ENCODE measurements around the gene DAG1. TPM values are rescaled to one million over a fixed set of nuclear protein-coding genes. Genes with fewer than 3 reads are reported as not detected.
A peak's percentile ranks its signal among the peaks of the same experiment; 100 is the strongest.

Gene DAG1
- total RNA-seq = 88.2 TPM
- long read RNA-seq, full-length matches to known transcripts = 9 of 49 reads
- long read RNA-seq, partial matches to known transcripts = 1 of 49 reads
- long read RNA-seq, other reads (novel, unspliced or antisense) = 39 of 49 reads

DNA sequence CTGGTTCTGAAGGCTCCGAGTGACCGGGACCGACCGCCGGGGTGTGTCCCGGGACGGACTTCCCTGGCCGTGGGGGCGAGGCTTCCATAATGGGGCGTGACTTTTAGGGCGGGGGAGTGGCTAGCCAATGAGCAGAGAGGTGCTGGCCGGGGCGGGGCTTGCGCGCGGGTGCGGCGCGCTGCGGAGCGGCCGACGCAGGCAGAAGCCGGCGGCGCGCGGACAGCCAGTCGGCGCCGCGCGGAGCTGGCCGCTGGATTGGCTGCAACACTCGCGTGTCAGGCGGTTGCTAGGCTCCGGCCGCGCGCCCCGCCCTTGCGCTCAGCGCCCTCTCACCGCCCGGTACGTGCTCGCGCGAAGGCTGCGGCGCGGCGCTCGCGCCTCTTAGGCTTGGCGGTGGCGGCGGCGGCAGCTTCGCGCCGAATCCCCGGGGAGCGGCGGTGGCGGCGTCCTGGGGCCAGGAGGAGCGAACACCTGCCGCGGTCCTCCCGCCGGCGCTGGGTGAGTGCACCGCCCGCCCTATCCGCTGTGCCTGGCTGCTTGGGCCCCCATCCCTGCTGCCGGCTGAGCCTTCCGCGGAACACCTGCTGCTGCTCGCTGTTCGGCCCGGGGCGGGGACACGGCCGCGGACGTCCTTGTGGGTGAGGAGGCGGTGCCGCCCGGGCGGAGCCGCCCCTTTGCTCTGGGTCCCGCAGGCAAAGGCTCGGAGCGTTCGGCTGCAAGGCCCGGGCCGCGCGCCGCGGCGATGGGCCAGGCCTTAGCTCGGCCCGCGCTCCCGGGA lies at the start of gene DAG1:
DAG1 (plus strand) TSS at position 332 of the 778 bp plus-strand sequence. CDS start 40,268 bp downstream, outside the sequence.
- H3K4me1 ChIP-seq = peaks cover 32% of the 10 kb centered on the region
- H3K27ac ChIP-seq = peak within 1 kb of the TSS; percentile 94
- H3K27me3 ChIP-seq = no peaks in the 10 kb centered on the region
- H3K36me3 ChIP-seq = no peaks in the 10 kb centered on the region
- ATAC-seq (peak; percentile 94), DNase-seq (peak; percentile 99)
- peak within 1 kb of the TSS; percentile 95 for H3K4me3 ChIP-seq
- intact Hi-C loops (cut with DNase I) = no loop called here
- TF ChIP-seq, protein P1, sequence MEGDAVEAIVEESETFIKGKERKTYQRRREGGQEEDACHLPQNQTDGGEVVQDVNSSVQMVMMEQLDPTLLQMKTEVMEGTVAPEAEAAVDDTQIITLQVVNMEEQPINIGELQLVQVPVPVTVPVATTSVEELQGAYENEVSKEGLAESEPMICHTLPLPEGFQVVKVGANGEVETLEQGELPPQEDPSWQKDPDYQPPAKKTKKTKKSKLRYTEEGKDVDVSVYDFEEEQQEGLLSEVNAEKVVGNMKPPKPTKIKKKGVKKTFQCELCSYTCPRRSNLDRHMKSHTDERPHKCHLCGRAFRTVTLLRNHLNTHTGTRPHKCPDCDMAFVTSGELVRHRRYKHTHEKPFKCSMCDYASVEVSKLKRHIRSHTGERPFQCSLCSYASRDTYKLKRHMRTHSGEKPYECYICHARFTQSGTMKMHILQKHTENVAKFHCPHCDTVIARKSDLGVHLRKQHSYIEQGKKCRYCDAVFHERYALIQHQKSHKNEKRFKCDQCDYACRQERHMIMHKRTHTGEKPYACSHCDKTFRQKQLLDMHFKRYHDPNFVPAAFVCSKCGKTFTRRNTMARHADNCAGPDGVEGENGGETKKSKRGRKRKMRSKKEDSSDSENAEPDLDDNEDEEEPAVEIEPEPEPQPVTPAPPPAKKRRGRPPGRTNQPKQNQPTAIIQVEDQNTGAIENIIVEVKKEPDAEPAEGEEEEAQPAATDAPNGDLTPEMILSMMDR (IDR thresholded peaks at IDR 0.05) = no peak
- H3K9me3 ChIP-seq = no peaks in the 10 kb centered on the region

DNA sequence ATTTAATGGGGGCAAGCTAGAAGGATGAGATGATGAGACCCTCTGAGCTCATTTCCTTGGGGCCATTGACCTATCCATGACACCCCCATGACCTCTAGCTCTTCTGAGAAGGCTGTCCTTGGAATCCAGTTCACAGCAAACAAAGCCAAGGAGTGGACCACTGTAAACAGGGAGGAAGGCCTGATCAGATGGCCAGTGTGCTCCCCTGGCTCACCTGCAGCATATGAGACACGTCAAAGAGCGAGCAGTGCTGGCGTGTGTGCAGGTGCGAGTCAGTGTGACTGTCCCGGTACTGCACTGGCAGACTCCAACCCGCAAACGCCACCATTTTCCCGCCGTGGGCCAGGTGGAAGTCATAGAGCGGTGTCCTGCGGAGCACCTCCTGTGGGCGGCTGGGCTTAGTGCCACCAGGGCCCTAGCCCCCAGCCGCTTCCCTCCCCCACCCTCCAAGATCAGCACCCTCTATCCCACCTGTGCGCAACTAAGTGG lies 48.1 kb upstream of the DAG1 start:
- ATAC-seq = peak; percentile 13

DNA sequence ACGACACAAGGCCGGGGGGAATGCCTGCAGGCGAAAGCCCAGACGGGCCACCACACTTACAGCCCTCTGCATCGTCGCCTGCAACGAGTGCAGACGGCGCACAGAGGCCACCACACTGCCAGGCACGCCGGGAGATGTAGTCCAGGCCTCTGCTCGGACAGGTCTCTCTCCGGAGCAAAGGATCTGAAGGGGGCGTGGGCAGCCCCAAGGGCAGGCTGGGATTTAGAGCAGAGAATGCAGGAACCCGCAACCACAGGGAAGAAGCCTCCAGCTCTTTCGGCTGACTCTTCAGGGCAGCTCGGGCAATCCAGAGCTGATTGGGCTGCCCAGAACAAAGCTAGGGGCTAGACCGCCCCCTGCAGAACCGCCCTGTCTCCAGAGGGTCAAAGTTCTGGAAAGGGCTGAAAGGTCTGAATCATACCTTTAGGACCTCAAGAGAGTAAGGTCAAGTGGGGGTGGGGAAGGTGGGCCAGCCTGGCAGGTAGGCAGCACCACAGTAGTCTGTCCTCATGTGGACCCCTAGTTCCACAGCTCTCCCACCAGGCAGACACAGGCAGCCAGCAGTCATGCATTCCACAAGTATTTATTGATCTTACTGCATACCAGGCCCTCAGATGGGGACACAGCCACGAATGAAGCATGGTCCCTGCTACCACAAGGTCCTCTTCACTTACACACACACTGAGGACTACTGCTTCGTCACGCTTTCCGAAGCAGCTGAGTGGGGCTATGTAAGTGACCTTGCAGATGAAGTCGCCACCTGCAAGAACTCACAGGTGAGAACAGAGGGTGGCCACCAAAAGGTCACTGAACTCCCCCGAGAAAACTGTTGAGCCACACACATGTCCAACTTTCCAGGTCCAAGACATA lies 47.5 kb upstream of the DAG1 start, which contains the start of gene AMT:
AMT (minus strand) TSS at position 95 of the 870 bp plus-strand sequence; CDS start at position 72, 23 bp downstream.
- no peaks in the 10 kb centered on the region for H3K9me3 ChIP-seq
- H3K4me3 ChIP-seq = peak within 1 kb of the TSS; percentile 20
- DNase-seq = peak; percentile 74
- intact Hi-C loops (cut with DNase I) = no loop called here
- H3K27me3 ChIP-seq = no peaks in the 10 kb centered on the region
- peaks cover 17% of the 10 kb centered on the region for H3K36me3 ChIP-seq
- TF ChIP-seq, protein P1 (IDR thresholded peaks at IDR 0.05) = no peak
- no peaks in the 10 kb centered on the region for H3K4me1 ChIP-seq
- ATAC-seq = peak; percentile 69
- H3K27ac ChIP-seq = no peak within 1 kb of the TSS

More for the DNA sequence above, 48.1 kb upstream of the DAG1 start:
- H3K27ac ChIP-seq = no peak overlapping the region
- no peaks in the 10 kb centered on the region for H3K27me3 ChIP-seq
- peaks cover 22% of the 10 kb centered on the region for H3K36me3 ChIP-seq
- DNase-seq = no peak
- peak overlapping the region; percentile 20 for H3K4me3 ChIP-seq
- H3K4me1 ChIP-seq = peaks cover 6% of the 10 kb centered on the region
- TF ChIP-seq, protein P1 (IDR thresholded peaks at IDR 0.05) = no peak
- intact Hi-C loops (cut with DNase I) = no loop called here
- no peaks in the 10 kb centered on the region for H3K9me3 ChIP-seq

DNA sequence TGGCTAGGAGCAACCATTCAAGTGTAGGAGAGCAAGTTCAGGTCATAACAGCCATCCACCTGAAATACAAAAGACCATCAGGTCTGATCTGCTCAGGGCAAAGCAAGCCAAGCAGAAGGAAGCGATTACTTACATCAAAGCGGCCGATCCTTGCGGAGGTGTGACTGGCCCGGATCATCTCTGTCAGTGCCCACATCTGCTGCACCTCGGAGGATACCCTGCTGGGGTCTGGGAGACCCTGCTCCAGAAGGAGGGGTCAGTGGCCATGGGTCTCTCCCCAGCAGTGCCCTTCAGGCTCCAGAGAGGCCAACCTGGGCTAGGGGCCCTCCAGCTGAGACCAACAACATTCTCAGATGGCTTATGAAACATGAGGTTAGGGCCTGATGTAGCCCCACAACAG lies 45.3 kb upstream of the DAG1 start:
- H3K27me3 ChIP-seq = no peaks in the 10 kb centered on the region
- no peak for DNase-seq
- no peak overlapping the region for H3K27ac ChIP-seq
- peaks cover 13% of the 10 kb centered on the region for H3K36me3 ChIP-seq
- TF ChIP-seq, protein P1 (IDR thresholded peaks at IDR 0.05) = no peak
- intact Hi-C loops (cut with DNase I) = no loop called here
- no peak for ATAC-seq
- H3K9me3 ChIP-seq = no peaks in the 10 kb centered on the region
- H3K4me1 ChIP-seq = peaks cover 10% of the 10 kb centered on the region
- H3K4me3 ChIP-seq = no peak overlapping the region

DNA sequence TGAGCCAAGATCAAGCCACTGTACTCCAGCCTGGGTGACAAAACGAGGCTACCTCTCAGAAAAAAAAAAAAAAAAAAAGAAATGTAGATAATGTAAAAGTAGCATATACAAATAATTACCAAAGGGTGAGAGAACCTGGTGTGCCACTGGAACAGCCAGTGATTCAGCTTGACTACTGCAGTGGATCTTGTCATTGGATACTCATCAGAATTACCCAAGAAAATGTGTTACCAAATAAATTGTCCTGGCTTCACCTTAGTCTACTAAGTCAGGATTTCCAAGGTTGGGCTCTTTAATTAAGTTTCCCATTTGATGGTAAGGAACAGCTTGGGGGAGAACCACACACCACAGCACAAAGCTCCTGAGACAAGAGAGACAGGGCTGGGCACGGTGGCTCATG lies 42.5 kb upstream of the DAG1 start:
- Histone ChIP-seq H3K27ac (no peak overlapping the region), H3K9me3 (no peaks in the 10 kb centered on the region), H3K36me3 (peaks cover 13% of the 10 kb centered on the region), H3K4me3 (no peak overlapping the region), H3K27me3 (no peaks in the 10 kb centered on the region), H3K4me1 (peaks cover 15% of the 10 kb centered on the region)
- intact Hi-C loops (cut with DNase I) = no loop called here
- ATAC-seq = no peak
- TF ChIP-seq, protein P1 (IDR thresholded peaks at IDR 0.05) = no peak
- DNase-seq = no peak
